SU-DHL-6 (cell line): ENCODE results near the gene ANKS1B.

Experiments used
- CTCF ChIP-seq: fragments of 200-600 bp; sonication (generic); IDR thresholded peaks from one replicate; pipeline ENCODE4 v1.5.1; 2017; ENCODE audit warnings: antibody characterized with exemption, mild to moderate bottlenecking, low read length, moderate library complexity; ENCODE audit not compliant: insufficient read depth, poor library complexity, severe bottlenecking
- EZH2phosphoT487 ChIP-seq: fragments of 200-600 bp; sonication (generic), shearing (Covaris generic); conservative IDR thresholded peaks from 2 replicates; pipeline ENCODE4 v1.6.1; 2018; ENCODE audit warnings: mild to moderate bottlenecking, antibody characterized with exemption, low read length, moderate library complexity, mixed read lengths

- TF ChIP-seq CTCF (no peak), EZH2phosphoT487 (no peak)
Measured at GRCh38 chr12:99278899-99279298, 705.8 kb downstream of the ANKS1B start.
